HCT116 (cell line): ENCODE measurements around the gene ABCC10. TPM values are rescaled to one million over a fixed set of nuclear protein-coding genes. Genes with fewer than 3 reads are reported as not detected.

ENCODE experiments used
- ATAC-seq: fragments of 200-7000 bp; cut with Tn5 transposase; 2 replicates; pipeline ENCODE4 v1.9.1; 2020; ENCODE audit warnings: mild to moderate bottlenecking, moderate library complexity
- BruUV-seq: library from RNA; stranded (reverse); fragments of 400-500 nt; replicated peaks from 2 replicates; lab custom pipeline; 2021; lab: Mats Ljungman, UMichigan
- CTCF ChIA-PET: fragments of 300-600 bp; sonication (Branson Sonifier 250); formaldehyde crosslinking; loops from one replicate; lab custom pipeline; 2021; ENCODE audit warnings: antibody characterized with exemption; lab: Charles Lee
- POLR2A ChIA-PET: fragments of 300-600, 350-600 bp; sonication (Branson Sonifier 250); formaldehyde crosslinking; loops from one replicate; lab custom pipeline; 2021; ENCODE audit warnings: antibody characterized with exemption; lab: Charles Lee
- RAD21 ChIA-PET, 2 experiments: fragments of 300-600 bp; sonication (Branson Sonifier 250); formaldehyde crosslinking; loops; one replicate each; lab custom pipeline; 2023; ENCODE audit warnings: low total read pairs in 2 of 2; ENCODE audit not compliant: uncharacterized antibody in 2 of 2, unreplicated experiment in 2 of 2, low non-redundant PET in 1 of 2; lab: Charles Lee
- DNase-seq: peaks from one replicate; pipeline ENCODE4 v3.0.0-alpha.2; 2010; ENCODE audit warnings: low read depth, low spot score
- H2AFZ ChIP-seq: fragments of 200-600 bp; shearing (Covaris generic), sonication (generic); 2 replicates; pipeline ENCODE4 v1.6.1; 2017; ENCODE audit warnings: low read depth, mixed run types, mixed read lengths, antibody characterized with exemption, low read length; ENCODE audit not compliant: poor library complexity, severe bottlenecking
- H3K27ac ChIP-seq: 2 replicates; pipeline ENCODE4 v1.5.1; 2012; ENCODE audit warnings: low read depth, low read length
- H3K27me3 ChIP-seq: fragments of 200-600 bp; sonication (generic); 2 replicates; pipeline ENCODE4 v1.6.1; 2016; ENCODE audit warnings: mixed run types, low read length, mixed read lengths; ENCODE audit not compliant: insufficient read depth
- H3K36me3 ChIP-seq, 2 experiments: fragments of 200-500 bp in 1 of 2; fragments of 200-600 bp in 1 of 2; sonication (Bioruptor generic) in 1 of 2; sonication (generic) in 1 of 2; 2 replicates each; pipeline versions ENCODE4 v1.5.1 to v1.6.1; 2014 to 2016; ENCODE audit warnings: low read length in 2 of 2, inconsistent platforms in 1 of 2, mixed read lengths in 1 of 2, mixed run types in 1 of 2; ENCODE audit not compliant: insufficient read depth in 2 of 2, control insufficient read depth in 1 of 2
- H3K4me1 ChIP-seq, 2 experiments: fragments of 200-600 bp in 1 of 2; sonication (generic) in 1 of 2; 2 replicates each; pipeline versions ENCODE4 v1.5.1 to v1.6.1; 2012 to 2017; ENCODE audit warnings: low read length in 2 of 2, inconsistent platforms in 1 of 2, mild to moderate bottlenecking in 1 of 2, mixed read lengths in 1 of 2, mixed run types in 1 of 2, moderate library complexity in 1 of 2; ENCODE audit not compliant: insufficient read depth in 2 of 2, control insufficient read depth in 1 of 2
- H3K4me2 ChIP-seq: fragments of 200-600 bp; sonication (generic); 2 replicates; pipeline ENCODE4 v1.6.1; 2017; ENCODE audit warnings: mixed run types, low read length, mixed read lengths
- H3K4me3 ChIP-seq, 2 experiments: fragments of 200-600 bp in 1 of 2; sonication (generic) in 1 of 2; replicated peaks in 1 of 2; 2 replicates each; pipeline ENCODE4 v1.5.1; 2011 to 2016; ENCODE audit warnings: low read length in 2 of 2, control low read depth in 1 of 2, low read depth in 1 of 2, mild to moderate bottlenecking in 1 of 2, mixed read lengths in 1 of 2, mixed run types in 1 of 2
- H3K79me2 ChIP-seq: fragments of 200-600 bp; sonication (generic); 2 replicates; pipeline ENCODE4 v1.6.1; 2017; ENCODE audit warnings: mild to moderate bottlenecking, mixed run types, low read length, moderate library complexity, mixed read lengths; ENCODE audit not compliant: insufficient read depth
- H3K9ac ChIP-seq: fragments of 200-600 bp; sonication (generic); 2 replicates; pipeline ENCODE4 v1.6.1; 2016; ENCODE audit warnings: low read length, mixed read lengths
- H3K9me2 ChIP-seq: fragments of 200-600 bp; sonication (generic), shearing (Covaris generic); 2 replicates; pipeline ENCODE4 v1.6.1; 2017; ENCODE audit warnings: mixed run types, mild to moderate bottlenecking, moderate library complexity; ENCODE audit not compliant: insufficient read depth
- H3K9me3 ChIP-seq, 2 experiments: fragments of 200-500 bp in 1 of 2; fragments of 200-600 bp in 1 of 2; sonication (Bioruptor generic) in 1 of 2; sonication (generic) in 1 of 2; 2 replicates each; pipeline ENCODE4 v1.6.1; 2014 to 2017; ENCODE audit warnings: low read length in 2 of 2, mixed read lengths in 2 of 2, inconsistent platforms in 1 of 2, low read depth in 1 of 2, mild to moderate bottlenecking in 1 of 2, mixed run types in 1 of 2, moderate library complexity in 1 of 2; ENCODE audit not compliant: control insufficient read depth in 1 of 2, insufficient read depth in 1 of 2
- H4K20me1 ChIP-seq: fragments of 200-600 bp; sonication (generic), shearing (Covaris generic); 2 replicates; pipeline ENCODE4 v1.6.1; 2017; ENCODE audit warnings: mixed run types, mild to moderate bottlenecking, moderate library complexity; ENCODE audit not compliant: insufficient read depth
- CTCF ChIP-seq, 3 experiments: fragments of 200-600 bp in 1 of 3; sonication (generic) in 1 of 3; IDR thresholded peaks in 2 of 3; conservative IDR thresholded peaks in 1 of 3; 2 replicates each; pipeline ENCODE4 v1.5.1; 2012 to 2017; ENCODE audit warnings: low read depth in 2 of 3, low read length in 2 of 3, antibody characterized with exemption in 1 of 3, borderline replicate concordance in 1 of 3, control low read depth in 1 of 3, mild to moderate bottlenecking in 1 of 3, mixed read lengths in 1 of 3, mixed run types in 1 of 3, moderate library complexity in 1 of 3; ENCODE audit not compliant: insufficient read depth in 1 of 3
- TCF7L2 ChIP-seq: IDR thresholded peaks from 2 replicates; pipeline ENCODE4 v1.7.0; 2011; ENCODE audit warnings: borderline replicate concordance, inconsistent platforms; ENCODE audit not compliant: insufficient read depth, insufficient read length; ENCODE audit errors: extremely low read depth
- intact Hi-C: fragments of 100-400 bp; cut with micrococcal nuclease; formaldehyde crosslinking; loops from 2 replicates; pipeline ENCODE4 v1.10.0; 2022
- total RNA-seq: library from RNA; stranded (reverse); gene quantifications from one replicate; pipeline ENCODE4 v1.2.1, GENCODE V29; 2021; ENCODE audit not compliant: unreplicated experiment

Gene ABCC10
- total RNA-seq, 1 experiment from 2014 or later = 29.9 TPM

DNA sequence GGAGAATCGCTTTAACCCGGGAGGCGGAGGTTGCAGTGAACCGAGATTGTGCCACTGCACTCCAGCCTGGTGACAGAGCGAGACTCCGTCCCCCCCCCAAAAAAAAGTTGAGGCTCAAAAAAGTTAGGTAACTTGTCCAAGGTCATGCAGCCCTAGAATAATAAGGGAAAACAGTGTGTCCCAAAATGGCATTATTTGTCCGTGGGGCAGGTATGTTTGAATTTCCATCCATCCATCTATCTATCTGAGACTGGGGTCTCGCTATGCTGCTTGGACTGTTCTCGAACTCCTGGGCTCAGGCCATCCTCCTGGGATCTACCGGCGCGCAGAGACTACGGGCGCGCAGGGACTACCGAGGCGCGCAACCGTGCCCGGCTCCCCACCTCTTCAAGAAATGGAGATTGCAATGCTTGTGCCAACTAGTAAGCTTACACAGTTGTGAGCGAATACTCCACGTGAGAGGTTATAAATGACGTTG lies 374 bp upstream of the ABCC10 start:
- no TSS peak for BruUV-seq
- RAD21 ChIA-PET = no interaction called here

More for the DNA sequence above, 374 bp upstream of the ABCC10 start:
- no peaks in the 10 kb centered on the region for H3K9me2 ChIP-seq
- H3K4me2 ChIP-seq = peak overlapping the region; percentile 63
- peak overlapping the region; percentile 88 to 96 for H3K4me3 ChIP-seq
- H3K4me1 ChIP-seq = peaks cover 7 to 12% of the 10 kb centered on the region in 2 experiments
- H2AFZ ChIP-seq = no peak overlapping the region
- H3K27me3 ChIP-seq = no peaks in the 10 kb centered on the region
- H3K9ac ChIP-seq = peak overlapping the region; percentile 84
- TF ChIP-seq TCF7L2 (peak; percentile 4), CTCF (IDR thresholded peaks at IDR 0.05 in 2 of 3, conservative IDR thresholded peaks at IDR 0.05 in 1 of 3; ENCODE audit: borderline replicate concordance in 1 of 3, insufficient read depth in 1 of 3, low read depth in 2 of 3, low read length in 2 of 3) (no peak)
- H3K27ac ChIP-seq = peak overlapping the region; percentile 91
- no peaks in the 10 kb centered on the region for H3K9me3 ChIP-seq
- intact Hi-C loops = no loop called here
- CTCF ChIA-PET = interaction anchor here (0.7 to 1.0 kb wide), 2 partner anchors 24 to 30 kb away, joined by 4 to 5 read pairs; no protein-coding TSS in a partner anchor
- POLR2A ChIA-PET = interaction anchor here (1.2 kb wide), 1 partner anchor 10 kb away, joined by 3 read pairs; no protein-coding TSS in a partner anchor
- H4K20me1 ChIP-seq = no peaks in the 10 kb centered on the region
- peaks cover 12% of the 10 kb centered on the region for H3K79me2 ChIP-seq
- no peaks in the 10 kb centered on the region for H3K36me3 ChIP-seq
- ATAC-seq (no peak), DNase-seq (no peak)
